Measurements from ENCODE around the gene SAMD7.

SAMD7 gene

DNA sequence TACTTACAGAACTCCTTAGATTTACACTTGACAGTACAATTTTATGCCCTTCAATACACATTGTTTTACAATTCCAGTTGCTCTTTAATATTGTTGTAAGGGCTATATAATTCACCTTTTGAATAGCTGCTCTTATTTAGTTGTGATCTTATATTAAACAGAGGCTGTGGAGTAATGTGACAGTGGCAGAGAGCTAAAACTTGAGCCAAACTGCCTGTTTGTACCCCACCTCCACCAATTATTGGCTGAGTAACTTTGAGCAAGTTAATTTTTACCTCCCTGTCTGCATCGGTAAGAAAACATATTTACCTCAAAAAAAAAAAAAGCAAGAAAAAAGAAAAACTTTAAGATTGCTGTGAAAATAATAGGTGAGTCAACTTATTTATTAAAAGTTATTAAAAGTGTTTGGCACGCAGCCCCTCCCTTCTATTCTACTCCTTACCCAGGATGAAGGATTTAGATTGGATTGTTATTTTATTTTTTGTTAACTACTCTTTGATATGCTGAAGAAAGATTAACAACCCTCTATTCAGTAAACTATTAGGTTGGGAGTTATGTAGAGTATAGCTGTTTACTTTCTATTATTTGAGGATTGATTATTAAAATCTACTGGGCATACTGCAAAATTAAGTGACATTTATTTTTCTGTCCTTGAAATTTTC lies 57.0 kb downstream of the SAMD7 start:
- DNase-seq (ENCODE audit: low spot score) = no peak
- in situ Hi-C loops (cut with MboI; ENCODE audit: low sequenced_read_pairs, unreplicated experiment) = no loop called here
- TF ChIP-seq, protein P1, sequence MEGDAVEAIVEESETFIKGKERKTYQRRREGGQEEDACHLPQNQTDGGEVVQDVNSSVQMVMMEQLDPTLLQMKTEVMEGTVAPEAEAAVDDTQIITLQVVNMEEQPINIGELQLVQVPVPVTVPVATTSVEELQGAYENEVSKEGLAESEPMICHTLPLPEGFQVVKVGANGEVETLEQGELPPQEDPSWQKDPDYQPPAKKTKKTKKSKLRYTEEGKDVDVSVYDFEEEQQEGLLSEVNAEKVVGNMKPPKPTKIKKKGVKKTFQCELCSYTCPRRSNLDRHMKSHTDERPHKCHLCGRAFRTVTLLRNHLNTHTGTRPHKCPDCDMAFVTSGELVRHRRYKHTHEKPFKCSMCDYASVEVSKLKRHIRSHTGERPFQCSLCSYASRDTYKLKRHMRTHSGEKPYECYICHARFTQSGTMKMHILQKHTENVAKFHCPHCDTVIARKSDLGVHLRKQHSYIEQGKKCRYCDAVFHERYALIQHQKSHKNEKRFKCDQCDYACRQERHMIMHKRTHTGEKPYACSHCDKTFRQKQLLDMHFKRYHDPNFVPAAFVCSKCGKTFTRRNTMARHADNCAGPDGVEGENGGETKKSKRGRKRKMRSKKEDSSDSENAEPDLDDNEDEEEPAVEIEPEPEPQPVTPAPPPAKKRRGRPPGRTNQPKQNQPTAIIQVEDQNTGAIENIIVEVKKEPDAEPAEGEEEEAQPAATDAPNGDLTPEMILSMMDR (IDR thresholded peaks at IDR 0.05; ENCODE audit: borderline replicate concordance, control extremely low read depth, extremely low read depth, insufficient read depth, missing control alignments) = no peak

DNA sequence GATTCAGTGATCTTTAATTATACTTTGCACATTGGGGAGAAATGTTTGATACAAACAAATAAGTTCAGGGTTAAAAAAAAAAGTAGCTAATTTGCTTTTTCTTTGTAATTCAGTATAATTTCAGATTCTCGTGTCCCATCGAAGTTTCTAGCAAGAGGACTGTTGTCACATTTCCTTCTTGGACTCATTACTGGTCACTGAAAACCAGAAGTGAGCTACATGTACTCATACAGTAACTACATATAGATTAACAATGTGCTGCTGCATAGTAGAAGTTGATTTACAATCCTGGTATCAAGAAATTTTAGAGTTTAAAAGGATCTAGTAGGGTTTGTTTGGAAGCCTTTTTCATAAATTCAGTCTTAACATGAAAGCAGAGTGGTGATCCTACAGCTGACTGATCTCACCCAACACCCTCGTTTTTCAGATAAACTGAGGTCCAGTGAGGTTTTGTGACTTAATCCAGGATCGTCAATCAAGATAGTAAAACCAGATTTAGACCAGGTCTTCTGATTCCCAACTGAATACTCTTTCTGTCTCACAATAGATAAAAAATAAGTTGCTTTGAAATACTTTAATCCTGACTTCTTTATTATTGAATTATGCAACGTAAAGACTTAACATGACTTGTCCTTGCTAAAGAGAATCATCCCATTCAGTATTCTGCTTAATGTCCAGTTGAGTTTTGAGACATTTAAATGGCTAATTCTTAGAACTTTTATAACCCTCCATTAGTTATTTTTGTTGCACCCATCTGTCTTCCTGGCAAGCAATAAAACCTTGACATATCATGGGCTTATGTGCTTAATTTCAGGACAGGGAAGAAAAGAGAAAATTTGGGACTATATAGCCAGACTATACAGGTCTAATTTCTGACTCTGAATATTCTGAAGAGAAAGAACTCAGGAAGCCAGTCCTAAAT lies 58.1 kb downstream of the SAMD7 start:
- DNase-seq (ENCODE audit: low spot score) = no peak
- TF ChIP-seq, protein P1 (IDR thresholded peaks at IDR 0.05; ENCODE audit: borderline replicate concordance, control extremely low read depth, extremely low read depth, insufficient read depth, missing control alignments) = no peak
- in situ Hi-C loops (cut with MboI; ENCODE audit: low sequenced_read_pairs, unreplicated experiment) = no loop called here

DNA sequence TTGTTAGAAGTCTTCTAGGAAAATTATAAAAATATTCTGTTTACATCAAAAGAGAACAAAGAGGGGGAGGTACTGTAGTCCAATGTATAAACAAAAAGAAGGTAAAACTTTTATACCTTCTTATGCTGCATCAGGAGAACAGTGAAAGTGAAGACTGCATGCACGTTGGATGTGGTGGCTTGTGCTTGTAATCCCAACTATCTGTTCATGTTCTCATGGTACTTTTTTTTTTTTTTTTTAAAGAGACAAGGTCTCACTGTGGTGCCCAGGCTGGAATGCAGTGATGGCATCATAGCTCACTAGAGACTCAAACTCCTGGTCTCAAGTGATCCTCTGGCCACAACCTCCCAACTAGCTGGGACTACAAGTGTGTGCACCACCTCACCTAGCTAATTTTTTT lies 59.5 kb downstream of the SAMD7 start:
- DNase-seq (ENCODE audit: low spot score) = no peak
- in situ Hi-C loops (cut with MboI; ENCODE audit: low sequenced_read_pairs, unreplicated experiment) = no loop called here
- TF ChIP-seq, protein P1 (IDR thresholded peaks at IDR 0.05; ENCODE audit: borderline replicate concordance, control extremely low read depth, extremely low read depth, insufficient read depth, missing control alignments) = no peak

DNA sequence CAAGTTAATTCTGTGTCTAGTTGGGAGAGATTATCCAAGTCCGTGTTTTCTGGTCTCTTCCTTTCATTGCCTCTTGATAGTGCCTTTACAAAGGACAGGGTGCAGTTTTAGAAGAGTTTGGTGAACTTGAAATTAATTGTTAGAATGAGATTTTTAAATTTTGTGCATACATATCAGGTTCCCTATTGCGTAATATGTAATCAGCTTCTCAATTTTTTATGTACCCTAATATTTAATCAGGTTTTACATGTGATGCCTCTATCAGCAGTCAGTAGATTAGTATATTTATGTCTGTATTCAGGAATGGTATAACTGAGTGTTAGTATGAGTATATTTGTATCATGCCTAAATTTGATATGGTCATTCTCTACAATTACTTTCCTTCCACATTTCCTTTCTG lies 60.1 kb downstream of the SAMD7 start:
- in situ Hi-C loops (cut with MboI; ENCODE audit: low sequenced_read_pairs, unreplicated experiment) = no loop called here
- TF ChIP-seq, protein P1 (IDR thresholded peaks at IDR 0.05; ENCODE audit: borderline replicate concordance, control extremely low read depth, extremely low read depth, insufficient read depth, missing control alignments) = no peak
- DNase-seq (ENCODE audit: low spot score) = no peak

DNA sequence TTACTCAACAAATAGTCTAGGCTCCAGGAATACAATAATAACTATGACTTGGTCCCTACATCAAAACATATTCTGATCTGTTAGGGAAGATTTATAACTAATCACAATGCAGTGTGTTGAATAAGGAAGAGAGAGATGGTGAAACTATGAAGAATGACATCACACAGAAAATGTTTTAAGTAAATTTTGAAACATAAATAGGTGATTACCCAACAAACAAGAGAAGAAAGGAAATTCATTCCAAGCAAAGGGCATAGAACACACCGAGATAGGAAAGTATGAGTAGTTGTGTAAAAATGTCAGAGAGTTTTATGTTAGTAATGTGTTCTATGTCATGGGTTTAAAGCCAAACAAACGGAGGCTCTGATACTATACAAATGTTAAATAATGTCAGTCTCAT lies 68.7 kb downstream of the SAMD7 start:
- no peak for DNase-seq (ENCODE audit: low spot score)
- TF ChIP-seq, protein P1 (IDR thresholded peaks at IDR 0.05; ENCODE audit: borderline replicate concordance, control extremely low read depth, extremely low read depth, insufficient read depth, missing control alignments) = no peak
- in situ Hi-C loops (cut with MboI; ENCODE audit: low sequenced_read_pairs, unreplicated experiment) = no loop called here

DNA sequence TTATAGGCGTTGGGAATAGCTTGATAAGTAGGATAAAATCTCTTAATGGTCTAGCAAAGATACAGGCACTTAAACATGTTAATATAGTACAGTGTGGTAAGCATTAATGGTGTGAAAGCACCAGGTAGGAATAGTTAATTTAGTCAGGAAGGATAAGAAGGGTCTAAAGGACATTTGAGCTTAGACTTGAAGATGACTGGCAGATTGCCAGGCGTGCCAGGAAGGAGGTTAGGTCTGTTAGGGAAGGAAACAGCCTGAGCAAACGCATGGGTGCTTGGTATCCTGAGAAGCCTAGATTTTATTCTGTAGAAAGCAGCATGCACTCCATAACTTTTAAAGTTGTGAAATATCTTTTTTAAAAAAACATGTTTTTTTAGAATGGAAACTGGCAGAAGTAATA lies 72.9 kb downstream of the SAMD7 start:
- DNase-seq (ENCODE audit: low spot score) = no peak
- in situ Hi-C loops (cut with MboI; ENCODE audit: low sequenced_read_pairs, unreplicated experiment) = no loop called here
- TF ChIP-seq, protein P1 (IDR thresholded peaks at IDR 0.05; ENCODE audit: borderline replicate concordance, control extremely low read depth, extremely low read depth, insufficient read depth, missing control alignments) = no peak
